ENCODE data around the gene FBLN1.

- TF ChIP-seq, protein P1, sequence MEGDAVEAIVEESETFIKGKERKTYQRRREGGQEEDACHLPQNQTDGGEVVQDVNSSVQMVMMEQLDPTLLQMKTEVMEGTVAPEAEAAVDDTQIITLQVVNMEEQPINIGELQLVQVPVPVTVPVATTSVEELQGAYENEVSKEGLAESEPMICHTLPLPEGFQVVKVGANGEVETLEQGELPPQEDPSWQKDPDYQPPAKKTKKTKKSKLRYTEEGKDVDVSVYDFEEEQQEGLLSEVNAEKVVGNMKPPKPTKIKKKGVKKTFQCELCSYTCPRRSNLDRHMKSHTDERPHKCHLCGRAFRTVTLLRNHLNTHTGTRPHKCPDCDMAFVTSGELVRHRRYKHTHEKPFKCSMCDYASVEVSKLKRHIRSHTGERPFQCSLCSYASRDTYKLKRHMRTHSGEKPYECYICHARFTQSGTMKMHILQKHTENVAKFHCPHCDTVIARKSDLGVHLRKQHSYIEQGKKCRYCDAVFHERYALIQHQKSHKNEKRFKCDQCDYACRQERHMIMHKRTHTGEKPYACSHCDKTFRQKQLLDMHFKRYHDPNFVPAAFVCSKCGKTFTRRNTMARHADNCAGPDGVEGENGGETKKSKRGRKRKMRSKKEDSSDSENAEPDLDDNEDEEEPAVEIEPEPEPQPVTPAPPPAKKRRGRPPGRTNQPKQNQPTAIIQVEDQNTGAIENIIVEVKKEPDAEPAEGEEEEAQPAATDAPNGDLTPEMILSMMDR (conservative IDR thresholded peaks at IDR 0.05) = no peak
- TF ChIP-seq EZH2 (IDR thresholded peaks at IDR 0.05; ENCODE audit: low read depth) = no peak
Observed at GRCh38 chr22:45616432-45616831, 113.7 kb downstream of the FBLN1 start.

Data from PC-9 (cell line).